ENCODE measurements around the gene EMID1. TPM values are rescaled to one million over a fixed set of nuclear protein-coding genes. Genes with fewer than 3 reads are reported as not detected.

Gene EMID1
- total RNA-seq, 1 experiment from 2014 or later, result 5.4 TPM

DNA sequence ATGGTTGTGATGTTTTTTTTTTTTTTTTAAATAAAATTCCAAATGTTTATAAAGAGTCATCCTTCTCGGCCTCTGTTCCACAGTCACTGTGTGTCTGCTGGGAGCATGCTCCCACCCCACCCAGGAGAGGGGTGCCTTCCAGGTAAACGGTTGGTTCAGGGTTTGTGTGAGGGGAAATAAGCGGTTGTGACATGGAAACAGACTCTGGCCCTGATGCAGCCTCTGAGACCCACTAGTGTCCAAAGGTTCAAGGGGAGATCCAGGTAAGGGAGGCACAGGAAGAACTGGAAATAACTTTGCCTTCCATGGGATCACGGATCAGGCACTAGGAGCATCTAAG is 94.7 kb downstream of the EMID1 start:
- Histone ChIP-seq H3K23ac (ENCODE audit: insufficient read length, low read depth, low read length) (no peak overlapping the region), H3K18ac (ENCODE audit: insufficient read length, low read depth, low read length) (no peak overlapping the region), H4K5ac (ENCODE audit: insufficient read length, low read depth, low read length) (no peak overlapping the region), H2AFZ (ENCODE audit: low read length) (no peak overlapping the region), H3K9me3 (ENCODE audit: control insufficient read depth, low read depth, low read length) (no peaks in the 10 kb centered on the region), H2BK12ac (ENCODE audit: insufficient read length, low read depth, low read length) (no peak overlapping the region), H2BK15ac (ENCODE audit: low read depth, low read length) (no peak overlapping the region), H3K4ac (ENCODE audit: low read depth, low read length) (no peak overlapping the region), H3K27ac (ENCODE audit: insufficient read length, low read depth, low read length) (no peak overlapping the region), H3K56ac (ENCODE audit: insufficient read length, low read depth, low read length) (no peak overlapping the region), H2BK5ac (ENCODE audit: insufficient read length, low read length) (no peak overlapping the region), H2BK120ac (ENCODE audit: low read depth, low read length, poor library complexity, severe bottlenecking) (no peak overlapping the region), H3K23me2 (ENCODE audit: insufficient read length, low read depth, low read length, poor library complexity, severe bottlenecking) (no peaks in the 10 kb centered on the region), H3K79me2 (ENCODE audit: insufficient read depth, low read length) (no peaks in the 10 kb centered on the region), H3K4me2 (ENCODE audit: insufficient read depth, insufficient read length, low read length) (no peak overlapping the region), H4K91ac (ENCODE audit: insufficient read length, low read depth, low read length) (no peak overlapping the region), H4K8ac (replicated peaks; ENCODE audit: insufficient read length, low read depth, low read length) (no peak overlapping the region), H2AK5ac (ENCODE audit: insufficient read length, low read length) (no peak overlapping the region), H4K20me1 (ENCODE audit: control insufficient read depth, insufficient read depth, insufficient read length) (no peaks in the 10 kb centered on the region), H3K9ac (ENCODE audit: extremely low read depth, insufficient read length, low read length) (no peak overlapping the region), H3K4me1 (ENCODE audit: insufficient read depth, low read length) (no peaks in the 10 kb centered on the region), H3K27me3 (ENCODE audit: insufficient read depth, low read length) (no peaks in the 10 kb centered on the region), H3K79me1 (ENCODE audit: insufficient read depth, low read depth, low read length, poor library complexity, severe bottlenecking) (no peaks in the 10 kb centered on the region), H3K14ac (ENCODE audit: insufficient read depth, low read length) (no peak overlapping the region), H3T11ph (ENCODE audit: low read length) (no peak overlapping the region), H2BK20ac (ENCODE audit: low read depth, low read length, poor library complexity, severe bottlenecking) (no peak overlapping the region)
- H3K4me1 Mint-ChIP-seq, result peaks cover 12 to 16% of the 10 kb centered on the region in 2 experiments
- WGBS (ENCODE audit: extremely low coverage, insufficient read length, low lambda C conversion rate), result no CpG with 5 or more reads among the region's 4 CpGs
- no peak for DNase-seq
- no peak overlapping the region for H3K4me3 Mint-ChIP-seq
- H3K9me3 Mint-ChIP-seq, result peaks cover 0 to 3% of the 10 kb centered on the region in 2 experiments; a peak in 1 of 5 replicates
- peaks cover 2% of the 10 kb centered on the region for H3K27me3 Mint-ChIP-seq (ENCODE audit: low read depth)
- peaks cover 40 to 60% (median 45%) of the 10 kb centered on the region in 3 experiments; a peak in 6 of 7 replicates for H3K36me3 Mint-ChIP-seq (ENCODE audit: insufficient read depth in 1 of 3, low read depth in 3 of 3)
- peak overlapping the region in 2 of 3 experiments; percentile 30 to 84; a peak in 3 of 7 replicates for H3K27ac Mint-ChIP-seq
- TF ChIP-seq, protein P1, sequence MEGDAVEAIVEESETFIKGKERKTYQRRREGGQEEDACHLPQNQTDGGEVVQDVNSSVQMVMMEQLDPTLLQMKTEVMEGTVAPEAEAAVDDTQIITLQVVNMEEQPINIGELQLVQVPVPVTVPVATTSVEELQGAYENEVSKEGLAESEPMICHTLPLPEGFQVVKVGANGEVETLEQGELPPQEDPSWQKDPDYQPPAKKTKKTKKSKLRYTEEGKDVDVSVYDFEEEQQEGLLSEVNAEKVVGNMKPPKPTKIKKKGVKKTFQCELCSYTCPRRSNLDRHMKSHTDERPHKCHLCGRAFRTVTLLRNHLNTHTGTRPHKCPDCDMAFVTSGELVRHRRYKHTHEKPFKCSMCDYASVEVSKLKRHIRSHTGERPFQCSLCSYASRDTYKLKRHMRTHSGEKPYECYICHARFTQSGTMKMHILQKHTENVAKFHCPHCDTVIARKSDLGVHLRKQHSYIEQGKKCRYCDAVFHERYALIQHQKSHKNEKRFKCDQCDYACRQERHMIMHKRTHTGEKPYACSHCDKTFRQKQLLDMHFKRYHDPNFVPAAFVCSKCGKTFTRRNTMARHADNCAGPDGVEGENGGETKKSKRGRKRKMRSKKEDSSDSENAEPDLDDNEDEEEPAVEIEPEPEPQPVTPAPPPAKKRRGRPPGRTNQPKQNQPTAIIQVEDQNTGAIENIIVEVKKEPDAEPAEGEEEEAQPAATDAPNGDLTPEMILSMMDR (conservative IDR thresholded peaks at IDR 0.05), result no peak

Data from H9 (cell line).